ENCODE results near the gene RASA3.

GRCh38 chr13:114164681-114165429 lies 32.4 kb upstream of the RASA3 start:
- no peak for TF ChIP-seq BHLHE40 (IDR thresholded peaks at IDR 0.05; ENCODE audit: borderline replicate concordance in 1 of 2, low read depth in 2 of 2, low read length in 1 of 2)
- no peak for TF ChIP-seq CTCF (IDR thresholded peaks at IDR 0.05 in 2 of 3, conservative IDR thresholded peaks at IDR 0.05 in 1 of 3; ENCODE audit: control insufficient read depth in 2 of 3, extremely low read depth in 1 of 3, insufficient read depth in 1 of 3, low read depth in 3 of 3, low read length in 3 of 3)
- no peak for TF ChIP-seq RBBP5 (conservative IDR thresholded peaks at IDR 0.05)
- no peak for TF ChIP-seq POLR2A (IDR thresholded peaks at IDR 0.05; ENCODE audit: low read depth, low read length)
- no peak for TF ChIP-seq POLR2AphosphoS5 (IDR thresholded peaks at IDR 0.05; ENCODE audit: low read length)
- TF ChIP-seq TCF7 (IDR thresholded peaks at IDR 0.05; ENCODE audit: borderline replicate concordance): no peak
- TF ChIP-seq RAD51 (IDR thresholded peaks at IDR 0.05): no peak
- TF ChIP-seq YY1 (IDR thresholded peaks at IDR 0.05; ENCODE audit: low read depth, low read length): no peak
- no peak for TF ChIP-seq MYC (IDR thresholded peaks at IDR 0.05; ENCODE audit: insufficient read depth, insufficient read length, insufficient replicate concordance, low read length, severe bottlenecking)
- TF ChIP-seq CEBPB (IDR thresholded peaks at IDR 0.05; ENCODE audit: borderline replicate concordance in 1 of 2, low read depth in 2 of 2, low read length in 2 of 2): no peak
- no peak for TF ChIP-seq HDAC2 (IDR thresholded peaks at IDR 0.05)
- no peak for TF ChIP-seq NFIC (IDR thresholded peaks at IDR 0.05; ENCODE audit: low read depth, low read length)

Data from GM12878 (cell line).